MCF 10A (cell line): ENCODE results near the gene DMRTB1. TPM values are rescaled to one million over a fixed set of nuclear protein-coding genes. Genes with fewer than 3 reads are reported as not detected.

ENCODE experiments used
- BruUV-seq: library from RNA; stranded (reverse); fragments of 400-500 nt; replicated peaks from 2 replicates; lab custom pipeline; 2021; lab: Mats Ljungman, UMichigan
- CTCF ChIA-PET: fragments of 300-600 bp; sonication (Branson Sonifier 250); formaldehyde crosslinking; extraction: SDS; loops from one replicate; lab custom pipeline; 2021; ENCODE audit warnings: antibody characterized with exemption, inconsistent platforms; lab: Yijun Ruan, JAX
- POLR2A ChIA-PET: fragments of 300-600, 350-650 bp; sonication (Branson Sonifier 250); formaldehyde crosslinking; extraction: SDS; loops from one replicate; lab custom pipeline; 2020; ENCODE audit warnings: antibody characterized with exemption, inconsistent platforms; lab: Yijun Ruan, JAX
- DNase-seq: peaks from one replicate; pipeline ENCODE4 v3.0.0-alpha.2; 2018; ENCODE audit not compliant: unreplicated experiment
- H3K27ac Mint-ChIP-seq: one replicate; pipeline ENCODE4 v1.8.0; 2022; ENCODE audit warnings: mild to moderate bottlenecking, low read depth, mixed read lengths; ENCODE audit not compliant: unreplicated experiment
- H3K27me3 Mint-ChIP-seq: one replicate; pipeline ENCODE4 v1.8.0; 2022; ENCODE audit warnings: mixed read lengths; ENCODE audit not compliant: insufficient read depth, unreplicated experiment
- H3K36me3 Mint-ChIP-seq: one replicate; pipeline ENCODE4 v1.8.0; 2022; ENCODE audit warnings: mild to moderate bottlenecking, moderate library complexity, mixed read lengths; ENCODE audit not compliant: insufficient read depth, unreplicated experiment
- H3K4me1 Mint-ChIP-seq: one replicate; pipeline ENCODE4 v1.8.0; 2022; ENCODE audit warnings: mixed read lengths; ENCODE audit not compliant: insufficient read depth, unreplicated experiment
- H3K4me3 Mint-ChIP-seq: one replicate; pipeline ENCODE4 v1.8.0; 2022; ENCODE audit warnings: mild to moderate bottlenecking, moderate library complexity, mixed read lengths; ENCODE audit not compliant: unreplicated experiment
- H3K9me3 Mint-ChIP-seq: one replicate; pipeline ENCODE4 v1.8.0; 2022; ENCODE audit warnings: mixed read lengths; ENCODE audit not compliant: unreplicated experiment
- CTCF ChIP-seq: fragments of 200-600 bp; IDR thresholded peaks from one replicate; pipeline ENCODE4 v1.8.0; 2022; ENCODE audit warnings: antibody characterized with exemption, mild to moderate bottlenecking; ENCODE audit not compliant: unreplicated experiment
- intact Hi-C: fragments of 100-400 bp; cut with micrococcal nuclease; formaldehyde crosslinking; loops from 2 replicates; pipeline ENCODE4 v1.14.1; 2022
- total RNA-seq: library from RNA; stranded (reverse); gene quantifications from 2 replicates; pipeline ENCODE4 v1.2.3, GENCODE V29; 2022

The DMRTB1 gene
- total RNA-seq, 1 experiment from 2014 or later, result not detected

- ChIA-PET CTCF (interaction anchor here (0.6 to 1.2 kb wide), 2 partner anchors 11 to 24 kb away, joined by 3 read pairs; no protein-coding TSS in a partner anchor), POLR2A (interaction anchor here (0.9 kb wide), 1 partner anchor 181 kb away, joined by 3 read pairs; no protein-coding TSS in a partner anchor)
- H3K27ac Mint-ChIP-seq, result no peak overlapping the region
- no peaks in the 10 kb centered on the region for H3K9me3 Mint-ChIP-seq
- H3K4me3 Mint-ChIP-seq, result no peak overlapping the region
- no TSS peak for BruUV-seq
- peaks cover 10% of the 10 kb centered on the region for H3K27me3 Mint-ChIP-seq
- no peaks in the 10 kb centered on the region for H3K36me3 Mint-ChIP-seq
- H3K4me1 Mint-ChIP-seq, result no peaks in the 10 kb centered on the region
- TF ChIP-seq CTCF, result no peak
- intact Hi-C loops, result no loop called here
- no peak for DNase-seq
These were observed 36.6 kb downstream of the DMRTB1 start for GRCh38 chr1:53495633-53496345.

GRCh38 chr1:53498555-53499131 lies 39.4 kb downstream of the DMRTB1 start:
- intact Hi-C loops, result no loop called here
- no peak overlapping the region for H3K4me3 Mint-ChIP-seq
- peak; percentile 28 for DNase-seq
- H3K27ac Mint-ChIP-seq, result no peak overlapping the region
- H3K9me3 Mint-ChIP-seq, result no peaks in the 10 kb centered on the region
- peaks cover 18% of the 10 kb centered on the region for H3K27me3 Mint-ChIP-seq
- no TSS peak for BruUV-seq
- CTCF ChIA-PET, result interaction anchor here (1.1 to 3.0 kb wide), 2 partner anchors 13 to 221 kb away, joined by 4 to 7 read pairs; no protein-coding TSS in a partner anchor
- H3K4me1 Mint-ChIP-seq, result no peaks in the 10 kb centered on the region
- POLR2A ChIA-PET, result no interaction called here
- H3K36me3 Mint-ChIP-seq, result no peaks in the 10 kb centered on the region
- TF ChIP-seq CTCF, result no peak

- intact Hi-C loops, result no loop called here
These were observed 40.3 kb downstream of the DMRTB1 start for GRCh38 chr1:53499257-53500203.

More at GRCh38 chr1:53499257-53500203, 40.3 kb downstream of the DMRTB1 start:
- Mint-ChIP-seq H3K4me3 (no peak overlapping the region), H3K36me3 (no peaks in the 10 kb centered on the region), H3K9me3 (no peaks in the 10 kb centered on the region), H3K4me1 (no peaks in the 10 kb centered on the region), H3K27me3 (peaks cover 26% of the 10 kb centered on the region), H3K27ac (no peak overlapping the region)
- DNase-seq, result no peak
- ChIA-PET POLR2A (no interaction called here), CTCF (interaction anchor here (1.1 to 3.0 kb wide), 2 partner anchors 14 to 222 kb away, joined by 4 to 7 read pairs; no protein-coding TSS in a partner anchor)
- no peak for TF ChIP-seq CTCF
- BruUV-seq, result no TSS peak
